HEK293T (cell line): ENCODE results near the gene RIPOR2.

Experiments used
- ELF4 ChIP-seq: fragments of 450-650 bp; IDR thresholded peaks from 2 replicates; pipeline ENCODE4 v1.6.1; 2017; ENCODE audit warnings: antibody characterized with exemption
- LEF1 ChIP-seq: fragments of 450-650 bp; IDR thresholded peaks from 2 replicates; pipeline ENCODE4 v1.6.1; 2017; ENCODE audit warnings: mild to moderate bottlenecking, borderline replicate concordance
- NFRKB ChIP-seq: fragments of 450-650 bp; IDR thresholded peaks from 2 replicates; pipeline ENCODE4 v1.6.1; 2016; ENCODE audit warnings: mild to moderate bottlenecking, moderate library complexity

DNA sequence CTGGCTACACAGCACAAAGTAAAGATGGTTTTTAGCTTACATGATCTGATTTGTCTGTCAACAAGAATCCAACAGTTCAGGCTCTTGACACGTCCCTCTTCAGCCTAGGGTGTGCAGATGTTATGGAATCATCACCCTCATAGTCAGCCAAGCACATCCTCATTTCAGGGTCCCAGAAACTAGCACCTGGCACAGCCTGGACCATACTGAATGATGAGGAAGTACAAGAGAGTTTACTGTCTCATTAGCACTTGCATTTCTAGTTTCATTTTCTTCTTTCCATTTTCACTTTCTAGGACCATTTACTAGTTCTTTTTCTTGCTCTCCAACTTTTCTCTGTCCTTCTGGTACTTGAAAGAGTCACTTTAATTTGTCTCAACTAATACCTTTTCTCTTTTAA is 6.5 kb downstream of the RIPOR2 start:
- no peak for TF ChIP-seq NFRKB
- TF ChIP-seq ELF4 = no peak
- TF ChIP-seq LEF1 = no peak
